Hepatocyte (in vitro differentiated cells): Measurements from ENCODE around the gene FILIP1L.

Source experiments
- EZH2phosphoT487 ChIP-seq: fragments of 200-600 bp; sonication (generic); IDR thresholded peaks from one replicate; pipeline ENCODE4 v1.6.1; 2018; ENCODE audit warnings: antibody characterized with exemption, mild to moderate bottlenecking, low read depth, moderate library complexity; ENCODE audit not compliant: unreplicated experiment, severe bottlenecking
- TF ChIP-seq, protein P1 (sequence below): fragments of 200-600 bp; sonication (generic); IDR thresholded peaks from 2 replicates; pipeline ENCODE4 v1.5.1; 2016; ENCODE audit warnings: antibody characterized with exemption, mild to moderate bottlenecking; ENCODE audit not compliant: poor library complexity

- TF ChIP-seq, protein P1, sequence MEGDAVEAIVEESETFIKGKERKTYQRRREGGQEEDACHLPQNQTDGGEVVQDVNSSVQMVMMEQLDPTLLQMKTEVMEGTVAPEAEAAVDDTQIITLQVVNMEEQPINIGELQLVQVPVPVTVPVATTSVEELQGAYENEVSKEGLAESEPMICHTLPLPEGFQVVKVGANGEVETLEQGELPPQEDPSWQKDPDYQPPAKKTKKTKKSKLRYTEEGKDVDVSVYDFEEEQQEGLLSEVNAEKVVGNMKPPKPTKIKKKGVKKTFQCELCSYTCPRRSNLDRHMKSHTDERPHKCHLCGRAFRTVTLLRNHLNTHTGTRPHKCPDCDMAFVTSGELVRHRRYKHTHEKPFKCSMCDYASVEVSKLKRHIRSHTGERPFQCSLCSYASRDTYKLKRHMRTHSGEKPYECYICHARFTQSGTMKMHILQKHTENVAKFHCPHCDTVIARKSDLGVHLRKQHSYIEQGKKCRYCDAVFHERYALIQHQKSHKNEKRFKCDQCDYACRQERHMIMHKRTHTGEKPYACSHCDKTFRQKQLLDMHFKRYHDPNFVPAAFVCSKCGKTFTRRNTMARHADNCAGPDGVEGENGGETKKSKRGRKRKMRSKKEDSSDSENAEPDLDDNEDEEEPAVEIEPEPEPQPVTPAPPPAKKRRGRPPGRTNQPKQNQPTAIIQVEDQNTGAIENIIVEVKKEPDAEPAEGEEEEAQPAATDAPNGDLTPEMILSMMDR = no peak
- TF ChIP-seq EZH2phosphoT487 = no peak
These were observed 230.6 kb downstream of the FILIP1L start for GRCh38 chr3:99883693-99884092.
